Glomerular visceral epithelial cell (primary cell): Measurements from ENCODE around the gene RABL3.
"Not testable (repeated sequence)": the region's sequence is repeated elsewhere in the genome, so short reads cannot be mapped to it uniquely, and the experiment has no call there.

Source experiments
- DNase-seq: peaks from one replicate; pipeline ENCODE4 v3.0.0-alpha.2; 2016; ENCODE audit errors: extremely low spot score

The RABL3 gene

DNA sequence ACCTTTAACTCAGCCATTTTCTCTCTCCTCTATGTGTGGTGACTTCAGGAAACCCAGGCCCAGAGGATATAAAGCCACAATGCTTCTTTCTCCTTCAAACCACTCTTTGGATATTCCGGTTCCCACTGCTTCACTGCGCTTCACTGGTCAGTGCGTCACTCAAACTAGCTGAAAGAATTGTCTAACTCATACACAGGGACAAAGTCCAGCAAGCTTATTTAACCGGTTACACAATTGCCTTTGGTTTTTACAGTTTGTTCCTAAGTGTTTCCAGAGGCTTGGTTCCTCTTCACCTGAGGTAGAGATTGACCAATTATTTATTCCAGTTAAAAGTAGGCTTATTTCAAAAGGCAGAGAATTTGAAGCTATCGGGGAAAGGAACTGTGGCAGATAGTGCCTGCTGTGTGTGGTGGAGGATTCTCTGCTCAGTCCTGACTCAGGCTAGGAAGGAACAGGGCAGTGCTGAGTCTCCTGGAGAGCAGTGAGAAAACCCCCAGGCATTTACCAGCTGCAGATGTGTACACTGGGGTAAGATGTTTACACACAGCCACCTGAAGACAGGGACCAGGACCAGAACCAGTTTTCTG, 60.1 kb downstream of the RABL3 start, which contains the start of gene HGD:
HGD (minus strand) TSS at position 145 of the 587 bp plus-strand sequence; CDS start at position 17, 128 bp downstream.
- peak; percentile 82 for DNase-seq

DNA sequence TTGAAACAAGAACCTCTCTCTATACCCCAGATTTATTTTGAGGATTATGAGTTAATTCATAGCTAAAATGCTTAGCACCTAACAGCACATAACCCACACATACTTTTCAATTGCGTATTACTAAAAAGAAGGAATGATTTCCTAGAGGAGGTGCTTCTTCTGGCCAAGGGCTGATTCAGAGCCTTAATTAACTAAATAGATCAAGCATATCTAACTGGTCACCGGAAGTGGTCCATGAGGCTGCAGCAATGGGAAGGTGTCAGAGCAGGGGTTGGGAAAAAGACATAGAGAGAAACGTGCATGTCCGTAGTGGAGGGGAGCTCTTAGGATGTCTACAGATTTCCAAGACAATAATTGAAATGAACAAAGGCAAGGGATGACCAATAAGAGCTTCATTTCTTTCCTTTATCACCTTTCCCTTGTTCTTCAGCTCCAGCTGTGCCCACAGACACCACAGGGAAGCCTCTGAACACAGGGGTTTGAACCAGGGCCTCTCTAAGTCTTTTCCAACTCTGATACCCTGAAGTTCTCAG, 60.7 kb downstream of the RABL3 start:
- DNase-seq = peak; percentile 50

DNA sequence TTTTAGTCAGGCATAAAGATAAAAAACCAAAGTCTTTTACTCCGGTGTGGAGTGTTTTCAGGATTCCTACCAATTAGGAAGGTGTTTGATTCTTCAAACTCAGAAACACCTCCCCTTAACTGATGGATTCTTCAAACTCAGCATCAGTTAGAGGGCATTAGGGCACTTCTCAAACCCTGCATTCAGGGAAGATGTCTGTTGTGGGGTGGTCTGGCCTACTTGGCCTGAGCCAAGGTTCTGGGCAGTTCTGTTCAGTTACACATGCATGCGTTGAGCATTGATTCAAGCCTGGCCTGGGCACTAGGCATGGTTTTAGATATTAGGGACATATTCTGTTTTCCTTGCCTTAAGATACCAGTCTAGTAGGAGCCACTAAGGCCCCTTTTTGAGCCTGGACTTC, 61.3 kb downstream of the RABL3 start:
- no peak for DNase-seq

DNA sequence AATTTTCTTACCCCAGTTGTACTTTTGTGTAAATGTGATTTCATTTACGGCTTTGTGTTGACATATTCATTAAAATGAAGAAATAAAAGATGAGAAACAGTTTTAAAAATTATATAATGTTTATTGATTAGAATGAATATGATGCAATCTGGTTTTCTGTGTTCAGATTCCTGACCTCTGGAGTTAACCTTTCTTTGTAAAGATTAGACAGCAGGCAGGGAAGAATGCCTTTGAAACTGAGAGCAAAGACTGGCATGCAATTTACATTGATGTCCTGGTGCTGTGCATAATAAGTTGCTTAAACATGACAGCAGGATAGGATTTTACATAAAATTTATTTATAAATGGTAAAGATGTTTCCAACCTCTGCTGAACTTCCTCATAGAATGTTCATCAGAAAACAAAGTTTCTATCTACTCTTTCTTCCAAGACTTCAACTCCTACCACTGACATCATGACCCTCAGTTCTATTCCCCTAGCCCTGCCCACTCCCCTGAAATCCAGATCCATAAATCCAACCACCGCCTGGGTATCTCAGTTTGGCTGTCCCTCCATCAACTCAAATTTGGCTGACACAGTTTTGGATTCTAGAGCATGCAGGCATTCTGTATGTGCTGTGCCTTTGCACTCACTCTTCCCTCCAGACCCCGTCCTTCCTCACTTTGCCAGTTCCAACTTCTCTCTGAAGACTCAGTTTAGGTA, 62.0 kb downstream of the RABL3 start:
- DNase-seq = no peak

DNA sequence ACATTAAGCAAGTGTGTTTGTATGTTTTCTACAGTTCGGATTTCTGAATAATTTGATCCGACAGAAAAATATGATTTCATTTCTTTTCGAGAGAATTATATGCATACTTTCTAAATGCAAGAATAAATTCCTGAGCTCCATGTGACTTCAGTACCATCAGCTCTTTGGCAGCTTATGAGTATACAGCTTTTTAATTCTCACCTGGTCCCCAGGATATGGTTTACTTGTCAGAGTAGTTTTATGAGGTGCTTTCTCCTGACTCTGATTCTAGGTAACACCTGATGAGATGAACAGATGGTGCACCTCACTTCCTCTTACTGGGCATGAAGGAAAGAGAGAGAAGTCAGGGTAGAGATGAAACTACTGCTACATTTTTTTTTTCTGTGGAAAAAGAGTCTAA, 63.3 kb downstream of the RABL3 start:
- no peak for DNase-seq

DNA sequence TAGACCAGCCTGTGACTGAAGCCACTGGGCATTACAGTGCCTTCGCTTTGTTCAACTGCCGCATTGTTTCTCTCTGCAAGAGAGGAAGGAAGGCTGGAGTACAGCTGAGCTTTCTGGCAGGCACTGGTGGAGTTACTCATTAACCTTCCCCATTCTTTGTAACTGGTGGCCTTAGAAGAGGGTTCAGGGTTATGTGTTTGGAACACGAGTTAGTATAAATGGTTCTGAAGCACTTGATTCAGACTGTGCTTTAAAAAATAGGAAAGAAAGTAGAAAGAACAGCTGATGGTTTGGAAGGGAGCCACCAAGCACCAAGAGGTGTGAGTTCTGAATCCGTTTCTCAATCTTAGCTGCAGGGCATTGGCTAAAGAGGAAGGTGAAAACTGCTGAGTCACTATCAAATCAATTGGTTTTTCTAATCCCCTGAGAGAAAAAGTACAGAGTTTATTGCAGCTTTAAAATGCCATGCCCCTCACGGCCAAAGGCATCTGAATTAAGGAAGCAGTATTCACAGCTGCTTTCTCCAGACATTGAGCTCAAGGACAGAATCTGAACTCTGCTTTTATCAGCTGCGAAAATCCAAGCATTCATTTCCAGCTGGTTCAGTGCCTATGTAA, 63.9 kb downstream of the RABL3 start:
- peak; percentile 83 for DNase-seq

DNA sequence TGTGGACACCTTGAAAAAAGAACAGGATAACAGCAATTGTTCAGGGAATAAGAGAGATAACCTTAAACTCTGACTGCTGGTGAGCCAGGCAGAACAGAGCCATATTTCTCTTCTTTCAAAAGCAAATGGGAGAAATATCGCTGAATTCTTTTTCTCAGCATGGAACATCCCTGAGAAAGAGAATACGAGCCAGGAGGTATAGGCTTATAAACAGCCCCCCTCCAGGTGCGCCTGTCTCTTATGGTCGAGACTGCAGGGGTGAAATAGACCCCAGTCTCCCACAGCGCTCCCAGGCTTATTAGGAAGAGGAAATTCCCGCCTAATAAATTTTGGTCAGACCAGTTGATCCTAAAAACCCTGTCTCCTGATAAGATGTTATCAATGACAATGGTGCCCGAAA, 65.1 kb downstream of the RABL3 start:
- not testable (repeated sequence) for DNase-seq

DNA sequence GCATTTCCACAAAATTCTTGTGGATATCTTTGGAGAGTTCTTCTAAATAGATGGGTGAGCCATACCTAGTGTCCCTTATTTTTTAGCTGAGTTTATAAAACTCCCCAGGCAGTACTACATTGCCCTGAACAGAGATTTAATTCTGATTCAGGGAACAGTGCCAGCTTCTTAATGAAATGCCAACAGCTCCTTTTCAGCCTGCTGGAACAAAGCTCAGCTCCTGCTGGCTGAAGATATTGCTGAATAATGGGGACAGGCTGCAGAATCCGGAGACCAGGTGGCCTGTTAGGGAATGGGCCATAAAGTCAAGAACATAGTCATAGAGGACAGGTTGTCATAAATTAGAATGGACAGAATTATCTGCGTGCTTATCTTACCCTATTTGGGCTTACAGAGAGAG, 69.2 kb downstream of the RABL3 start:
- no peak for DNase-seq

DNA sequence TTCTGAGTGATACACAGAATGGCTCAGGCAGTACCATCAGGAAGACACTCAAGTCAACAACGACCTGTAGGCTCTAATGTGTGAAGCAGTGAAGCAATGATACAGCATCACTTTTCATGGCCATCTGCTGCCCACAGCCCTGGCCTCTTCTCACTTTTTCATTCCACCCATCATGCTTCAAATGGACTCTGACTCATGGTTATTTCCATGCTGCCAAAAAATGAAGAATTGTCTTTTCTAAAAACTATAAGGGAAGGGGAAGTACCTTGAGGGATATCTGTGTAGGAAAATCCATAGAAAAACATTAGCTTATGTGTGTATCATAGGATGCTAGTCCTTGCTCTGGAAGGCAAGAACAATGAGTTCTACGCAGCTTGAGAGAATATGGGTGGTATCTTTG, 71.7 kb downstream of the RABL3 start:
- no peak for DNase-seq

DNA sequence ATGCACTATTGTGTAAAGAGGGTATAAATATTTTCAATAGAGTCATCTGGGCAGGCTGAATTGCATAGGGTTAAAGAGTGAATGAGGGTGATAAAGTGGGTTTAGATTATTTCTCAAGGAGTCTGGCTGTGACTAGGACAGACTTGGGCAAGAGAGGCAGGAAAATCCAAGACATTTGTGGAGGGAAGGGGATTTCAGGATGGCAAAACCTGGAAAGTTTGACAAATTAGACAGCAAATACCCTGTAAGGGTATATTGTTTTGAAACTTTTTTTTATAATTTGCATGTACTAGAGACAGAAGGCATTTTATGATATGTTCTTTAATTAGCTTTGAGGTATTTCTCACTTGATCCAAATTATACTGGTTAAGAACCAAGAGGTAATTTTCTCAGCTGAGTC, 77.4 kb downstream of the RABL3 start:
- DNase-seq = no peak

DNA sequence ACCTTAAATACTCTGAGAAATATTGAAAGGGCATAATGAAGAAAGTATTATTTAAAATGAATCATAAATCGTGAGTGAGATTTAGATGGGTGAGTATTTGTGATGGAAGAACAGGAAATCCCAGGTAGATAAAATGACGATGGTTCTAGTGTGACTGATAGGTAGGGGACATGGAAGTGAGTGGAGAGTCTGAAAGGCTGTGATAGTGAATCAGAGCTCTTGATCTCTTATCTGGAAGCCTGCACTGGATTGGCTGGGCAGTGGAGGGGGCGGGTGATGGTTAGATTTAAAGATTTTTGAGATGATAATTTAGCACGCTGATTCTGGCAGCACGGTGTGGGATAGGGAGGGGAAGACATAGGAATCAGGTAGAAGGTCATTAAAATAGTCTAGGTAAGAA, 80.4 kb downstream of the RABL3 start:
- DNase-seq = no peak

DNA sequence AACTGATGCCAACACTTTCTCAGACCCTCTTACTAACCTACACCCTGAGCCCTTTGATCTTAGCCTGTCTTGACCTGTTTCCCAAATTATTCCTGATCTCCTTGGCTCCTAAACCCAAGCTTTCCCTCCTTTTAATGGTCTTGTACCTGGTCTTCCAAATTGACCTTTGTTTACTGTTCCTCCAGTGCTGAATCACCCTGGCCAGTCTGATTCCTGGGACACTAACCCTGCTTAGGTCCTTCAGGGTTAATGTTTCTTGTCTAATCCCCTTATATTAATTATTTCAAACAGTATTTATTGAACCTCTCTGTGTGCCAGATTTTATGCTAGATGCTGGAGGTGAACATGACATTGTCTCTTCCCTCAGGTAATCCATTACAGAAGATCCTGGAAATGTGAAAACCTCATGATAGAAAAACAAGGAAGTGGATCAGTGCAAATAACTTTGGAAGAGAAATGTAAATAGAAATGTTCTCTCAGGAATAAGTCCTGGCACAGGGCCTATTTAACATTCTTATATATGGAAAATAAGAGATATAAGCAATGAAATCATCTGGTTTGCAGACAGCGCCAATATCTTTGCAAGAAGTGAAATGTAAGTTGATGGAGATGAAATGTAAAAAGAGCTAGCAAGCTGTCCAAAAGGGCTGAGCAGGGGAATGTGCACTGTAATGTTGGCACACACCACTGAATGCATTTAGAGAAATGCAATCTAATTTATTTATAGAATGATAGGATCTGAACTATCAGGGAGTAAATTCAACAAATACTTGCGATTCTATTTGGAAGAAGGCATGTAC, 81.0 kb downstream of the RABL3 start:
- DNase-seq = no peak

DNA sequence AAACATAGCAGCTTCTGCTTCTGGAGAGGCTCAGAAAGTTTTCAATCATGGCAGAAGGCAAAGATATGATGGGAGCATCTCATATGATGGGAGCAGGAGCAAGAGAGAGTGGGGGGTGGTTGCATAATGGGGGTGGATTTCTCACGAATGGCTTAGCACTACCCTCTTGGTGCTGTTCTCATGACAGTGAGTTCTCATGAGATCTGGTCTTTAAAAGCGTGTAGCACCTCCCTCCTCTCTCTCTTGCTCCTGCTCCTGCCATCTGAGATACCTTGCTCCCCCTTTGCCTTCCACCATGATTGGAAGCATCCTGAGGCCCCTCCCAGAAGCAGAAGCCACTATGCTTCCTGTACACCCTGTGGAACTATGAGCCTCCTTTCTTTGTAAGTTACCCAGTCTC, 82.5 kb downstream of the RABL3 start:
- no peak for DNase-seq

DNA sequence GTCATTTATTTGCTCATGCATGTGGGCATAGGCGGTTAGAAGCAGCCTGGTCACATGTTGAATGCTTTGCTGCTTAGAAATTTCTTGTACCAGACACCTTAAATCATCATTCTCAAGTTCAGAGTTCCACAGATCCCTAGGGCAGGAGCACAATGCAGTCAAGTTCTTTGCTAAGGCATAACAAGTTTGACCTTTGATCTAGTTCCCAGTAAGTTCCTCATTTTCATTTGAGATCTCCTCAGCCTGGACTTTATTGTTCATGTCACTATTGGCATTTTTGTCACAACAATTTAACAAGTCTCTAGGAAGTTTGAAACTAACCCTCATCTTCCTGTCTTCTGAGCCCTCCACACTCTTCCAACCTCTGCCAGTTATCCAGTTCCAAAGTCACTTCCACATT, 83.0 kb downstream of the RABL3 start:
- no peak for DNase-seq

DNA sequence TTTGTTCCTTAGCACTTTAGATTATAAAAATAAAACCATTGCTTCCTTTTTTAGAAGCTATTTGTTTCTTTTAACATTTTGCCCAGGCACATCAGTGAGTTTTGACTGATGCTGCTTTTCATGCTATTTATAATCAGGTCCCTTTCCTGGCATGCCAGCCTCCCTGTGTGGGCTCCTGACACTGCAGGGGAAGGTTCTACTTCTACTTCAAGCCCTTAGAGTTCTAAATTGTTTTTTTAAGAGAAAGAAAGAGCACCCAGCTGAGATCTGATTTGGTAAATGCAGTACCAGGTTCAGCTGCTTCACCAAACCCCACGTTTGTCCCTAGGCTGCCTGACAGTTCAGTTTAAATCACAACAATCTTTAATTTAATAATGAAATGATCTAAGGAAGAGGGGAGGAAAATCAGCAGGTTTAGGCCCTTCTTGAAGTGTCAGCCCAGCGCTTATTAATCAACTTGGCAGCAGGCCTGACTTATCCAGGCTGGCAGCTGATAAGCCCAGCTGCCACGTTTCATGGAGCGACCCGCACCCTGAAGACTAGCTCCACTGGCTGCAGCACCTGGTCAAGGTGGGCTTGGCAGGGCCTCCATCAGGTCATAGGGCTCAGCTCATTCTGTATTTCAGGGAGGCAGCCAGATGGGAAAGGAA, 89.3 kb downstream of the RABL3 start:
- no peak for DNase-seq

DNA sequence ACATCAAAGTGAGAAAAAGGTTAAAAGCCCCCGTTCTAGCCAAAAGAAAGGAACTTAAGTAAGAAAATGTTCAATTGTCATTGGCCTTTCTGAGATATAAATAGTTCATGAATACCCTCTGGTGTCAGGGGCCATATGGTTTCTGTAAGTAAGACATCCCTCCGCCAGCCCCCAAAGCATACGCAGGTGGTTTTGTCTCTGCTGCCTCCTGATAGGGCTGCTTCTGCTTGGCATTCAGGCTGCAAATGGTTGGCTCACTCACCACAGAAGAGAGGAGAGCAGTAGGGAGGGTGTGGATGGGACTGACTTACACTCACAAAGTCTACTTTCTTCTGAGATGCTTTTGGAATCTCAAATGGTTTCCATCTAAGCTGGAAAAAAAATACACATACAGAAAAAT, 90.0 kb downstream of the RABL3 start:
- DNase-seq = no peak

DNA sequence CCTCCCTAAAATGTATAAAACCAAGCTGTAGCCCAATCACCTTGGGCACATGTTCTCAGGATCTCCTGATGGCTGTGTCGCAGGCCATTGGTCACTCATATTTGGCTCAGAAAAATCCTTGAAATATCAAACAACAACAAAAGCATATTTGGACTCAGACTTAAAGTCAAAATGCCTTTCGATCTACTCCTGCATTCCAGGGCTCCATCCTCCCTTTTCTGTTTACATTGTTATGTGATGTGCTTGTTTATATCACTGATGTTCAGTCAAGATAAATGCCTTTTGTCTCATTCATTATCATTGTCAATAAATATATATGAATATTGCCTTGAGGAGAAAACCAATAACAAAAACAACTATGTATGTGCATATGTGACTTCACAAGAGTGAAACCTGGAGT, 92.0 kb downstream of the RABL3 start:
- DNase-seq = no peak

DNA sequence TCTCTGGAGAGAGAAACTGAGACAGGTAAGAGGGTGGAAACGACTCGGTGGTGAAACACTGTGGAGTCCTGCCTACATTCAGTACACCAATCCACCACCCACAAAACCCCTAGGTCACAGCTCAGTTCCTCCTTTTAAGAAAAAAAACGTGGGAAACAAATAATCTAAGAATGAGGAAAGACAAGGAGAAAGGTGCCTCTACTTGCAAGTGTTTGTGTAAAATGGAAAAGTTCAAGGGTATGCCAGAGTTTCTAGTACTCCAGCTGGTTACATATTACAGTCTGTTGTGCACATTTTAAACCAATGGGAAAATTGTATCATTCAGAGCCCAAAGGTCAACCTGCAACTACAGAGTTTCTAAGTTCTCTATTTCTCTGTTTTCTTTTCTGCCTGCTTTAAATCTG, 92.5 kb downstream of the RABL3 start:
- DNase-seq = no peak

DNA sequence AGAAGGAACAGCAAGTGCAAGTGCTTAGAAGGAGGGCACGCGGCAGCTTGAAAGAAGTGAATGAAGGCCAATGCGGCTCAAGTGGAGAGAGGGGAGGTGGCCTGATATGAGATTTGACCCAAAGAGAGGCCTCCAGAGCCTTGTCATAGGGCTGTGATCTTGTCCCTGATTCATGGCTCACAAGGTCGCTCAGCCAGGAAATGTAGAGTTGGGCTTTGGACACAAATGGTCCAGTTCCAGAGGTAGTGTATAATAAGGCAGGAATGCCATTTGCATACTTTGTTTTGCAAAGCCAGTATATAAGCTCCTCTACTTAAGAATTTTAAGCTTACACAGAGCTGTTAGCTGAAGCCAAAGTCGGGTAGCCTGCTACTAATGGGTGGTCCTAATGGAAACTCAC, 94.0 kb downstream of the RABL3 start:
- DNase-seq = no peak

DNA sequence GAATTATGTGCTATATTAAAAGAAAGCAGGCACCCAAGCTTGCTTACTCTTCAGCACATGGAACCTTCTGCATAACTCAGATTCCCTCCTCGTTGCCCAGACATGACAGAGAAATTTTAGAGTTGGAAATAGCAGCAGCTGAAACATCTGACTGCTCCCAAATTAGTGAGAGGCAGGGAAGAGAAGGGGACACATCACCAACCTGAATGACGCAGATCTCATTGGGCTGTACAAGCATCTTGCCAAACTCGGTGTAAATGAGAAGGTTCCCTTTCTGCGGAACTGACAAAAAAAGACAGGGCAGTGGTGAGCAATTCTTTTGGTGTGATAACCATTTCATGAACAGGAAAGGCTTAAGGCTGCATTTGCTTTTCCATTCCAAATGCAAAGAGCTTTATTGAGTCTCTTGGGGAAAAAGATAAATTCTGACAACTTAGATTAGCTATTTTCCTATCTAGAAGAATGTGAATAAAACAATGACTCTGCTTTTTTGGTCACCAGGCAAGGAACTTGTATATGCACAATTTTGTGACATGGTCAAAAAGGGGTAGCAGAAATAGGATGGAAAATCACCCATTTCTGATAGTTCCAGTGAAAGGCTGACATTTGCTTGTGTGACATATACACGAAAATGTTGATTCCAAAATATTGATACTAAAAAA, 95.4 kb downstream of the RABL3 start:
- no peak for DNase-seq
